GM21447 (cell line): Measurements from ENCODE around the gene GATAD2A.

Experiments
- ATAC-seq: cut with Tn5 transposase; IDR thresholded peaks from one replicate; pipeline ENCODE4 v1.9.1; 2021; ENCODE audit not compliant: unreplicated experiment

Gene GATAD2A

DNA sequence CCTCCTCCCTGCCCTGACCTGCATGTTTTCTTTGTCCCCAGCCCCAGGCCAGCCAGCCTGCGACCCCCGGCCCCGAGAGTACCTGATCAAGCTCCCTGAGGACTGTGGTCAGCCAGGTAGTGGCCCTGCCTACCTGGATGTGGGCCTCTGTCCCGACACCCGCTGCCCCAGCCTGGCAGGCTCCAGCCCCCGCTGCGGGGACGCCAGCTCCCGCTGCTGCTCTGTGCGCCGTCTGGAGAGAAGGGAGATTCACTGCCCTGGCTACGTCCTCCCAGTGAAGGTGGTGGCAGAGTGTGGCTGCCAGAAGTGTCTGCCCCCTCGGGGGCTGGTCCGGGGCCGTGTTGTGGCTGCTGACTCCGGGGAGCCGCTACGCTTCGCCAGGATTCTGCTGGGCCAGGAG is 138.2 kb downstream of the GATAD2A start:
- no peak for ATAC-seq

DNA sequence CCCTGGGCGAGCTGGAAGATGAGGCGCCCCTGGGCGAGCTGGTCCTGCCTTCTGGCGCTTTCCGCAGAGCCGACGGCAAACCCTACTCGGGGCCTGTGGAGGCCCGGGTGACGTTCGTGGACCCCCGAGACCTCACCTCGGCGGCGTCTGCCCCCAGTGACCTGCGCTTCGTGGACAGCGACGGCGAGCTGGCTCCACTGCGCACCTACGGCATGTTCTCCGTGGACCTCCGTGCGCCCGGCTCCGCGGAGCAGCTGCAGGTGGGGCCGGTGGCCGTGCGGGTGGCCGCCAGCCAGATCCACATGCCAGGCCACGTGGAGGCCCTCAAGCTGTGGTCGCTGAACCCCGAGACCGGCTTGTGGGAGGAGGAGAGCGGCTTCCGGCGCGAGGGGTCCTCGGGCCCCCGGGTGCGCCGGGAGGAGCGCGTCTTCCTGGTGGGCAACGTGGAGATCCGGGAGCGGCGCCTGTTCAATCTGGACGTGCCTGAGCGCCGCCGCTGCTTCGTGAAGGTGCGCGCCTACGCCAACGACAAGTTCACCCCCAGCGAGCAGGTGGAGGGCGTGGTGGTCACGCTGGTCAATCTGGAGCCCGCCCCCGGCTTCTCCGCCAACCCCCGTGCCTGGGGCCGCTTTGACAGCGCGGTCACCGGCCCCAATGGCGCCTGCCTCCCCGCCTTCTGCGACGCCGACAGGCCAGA is 138.9 kb downstream of the GATAD2A start:
- no peak for ATAC-seq

DNA sequence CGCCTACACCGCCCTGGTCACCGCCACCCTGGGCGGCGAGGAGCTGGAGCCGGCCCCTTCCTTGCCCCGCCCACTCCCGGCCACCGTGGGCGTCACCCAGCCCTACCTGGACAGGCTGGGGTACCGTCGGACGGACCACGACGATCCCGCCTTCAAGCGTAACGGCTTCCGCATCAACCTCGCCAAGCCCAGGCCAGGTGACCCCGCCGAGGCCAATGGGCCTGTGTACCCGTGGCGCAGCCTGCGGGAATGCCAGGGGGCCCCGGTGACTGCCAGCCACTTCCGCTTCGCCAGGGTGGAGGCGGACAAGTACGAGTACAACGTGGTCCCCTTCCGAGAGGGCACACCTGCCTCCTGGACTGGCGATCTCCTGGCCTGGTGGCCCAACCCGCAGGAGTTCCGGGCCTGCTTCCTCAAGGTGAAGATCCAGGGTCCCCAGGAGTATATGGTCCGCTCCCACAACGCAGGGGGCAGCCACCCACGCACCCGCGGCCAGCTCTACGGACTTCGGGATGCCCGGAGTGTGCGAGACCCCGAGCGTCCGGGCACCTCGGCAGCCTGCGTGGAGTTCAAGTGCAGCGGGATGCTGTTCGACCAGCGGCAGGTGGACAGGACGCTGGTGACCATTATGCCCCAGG is 139.6 kb downstream of the GATAD2A start:
- no peak for ATAC-seq

DNA sequence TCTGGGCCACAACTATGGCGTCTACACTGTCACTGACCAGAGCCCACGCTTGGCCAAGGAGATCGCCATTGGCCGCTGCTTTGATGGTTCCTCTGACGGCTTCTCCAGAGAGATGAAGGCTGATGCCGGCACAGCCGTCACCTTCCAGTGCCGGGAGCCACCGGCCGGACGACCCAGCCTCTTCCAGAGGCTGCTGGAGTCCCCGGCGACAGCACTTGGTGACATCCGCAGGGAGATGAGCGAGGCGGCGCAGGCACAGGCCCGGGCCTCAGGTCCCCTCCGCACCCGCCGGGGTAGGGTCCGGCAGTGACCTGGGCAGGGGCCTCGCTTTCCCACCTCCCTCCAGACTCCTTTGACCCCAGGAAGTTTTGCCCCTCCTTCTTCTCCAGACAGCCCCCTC is 140.2 kb downstream of the GATAD2A start:
- no peak for ATAC-seq

DNA sequence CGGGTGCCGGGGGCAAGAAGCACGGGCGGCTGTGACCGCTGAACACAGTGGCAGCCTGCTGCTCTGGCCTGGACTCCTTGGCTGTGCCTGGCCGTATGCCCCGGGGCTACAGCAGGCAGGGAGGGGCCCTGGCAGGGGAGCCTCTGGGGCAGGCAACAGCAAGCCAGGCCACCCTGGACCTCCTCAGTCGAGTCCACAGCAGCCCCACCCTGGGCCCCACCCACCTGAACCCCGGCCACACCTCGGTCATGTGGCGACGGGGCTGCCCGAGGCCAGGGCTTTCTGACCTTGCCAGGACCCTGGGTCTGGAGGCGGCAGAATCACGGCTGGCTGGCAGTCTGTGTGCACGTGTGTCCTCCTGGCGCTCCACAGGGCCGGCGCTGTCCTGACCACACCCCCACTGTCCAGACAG is 141.3 kb downstream of the GATAD2A start:
- ATAC-seq: no peak

DNA sequence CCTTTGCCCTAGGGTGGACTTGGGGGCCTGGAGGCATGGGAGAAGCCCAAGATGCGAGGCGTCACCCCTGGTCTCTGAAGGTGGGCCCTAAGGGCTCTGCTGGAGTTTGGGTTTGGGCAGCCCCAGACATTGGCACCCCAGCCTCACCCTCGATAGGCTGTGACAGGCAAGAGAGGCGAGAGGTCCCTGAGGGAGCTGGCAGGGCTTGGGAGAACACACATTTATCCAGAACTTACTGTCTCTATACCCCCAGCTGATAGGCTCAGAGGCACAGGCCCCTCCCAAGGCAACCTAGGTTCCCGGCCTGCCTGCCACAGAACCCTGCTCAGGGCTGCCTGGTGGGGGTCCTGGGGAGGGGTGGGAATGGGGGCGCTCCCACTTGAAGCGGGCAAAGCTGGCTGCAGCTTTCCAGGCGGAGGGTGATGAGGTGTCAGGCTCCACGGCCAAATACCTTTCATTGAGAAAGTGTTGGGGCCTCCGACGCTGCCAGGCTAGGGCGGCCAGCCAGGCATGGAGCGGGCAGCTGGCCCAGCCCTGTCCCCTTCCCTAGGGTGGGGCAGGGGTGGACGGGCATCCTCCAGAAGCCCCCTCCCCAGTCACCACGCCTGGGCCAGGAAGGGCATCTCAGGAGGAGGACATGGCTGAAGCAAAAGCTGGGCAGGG is 142.3 kb downstream of the GATAD2A start:
- ATAC-seq: no peak

DNA sequence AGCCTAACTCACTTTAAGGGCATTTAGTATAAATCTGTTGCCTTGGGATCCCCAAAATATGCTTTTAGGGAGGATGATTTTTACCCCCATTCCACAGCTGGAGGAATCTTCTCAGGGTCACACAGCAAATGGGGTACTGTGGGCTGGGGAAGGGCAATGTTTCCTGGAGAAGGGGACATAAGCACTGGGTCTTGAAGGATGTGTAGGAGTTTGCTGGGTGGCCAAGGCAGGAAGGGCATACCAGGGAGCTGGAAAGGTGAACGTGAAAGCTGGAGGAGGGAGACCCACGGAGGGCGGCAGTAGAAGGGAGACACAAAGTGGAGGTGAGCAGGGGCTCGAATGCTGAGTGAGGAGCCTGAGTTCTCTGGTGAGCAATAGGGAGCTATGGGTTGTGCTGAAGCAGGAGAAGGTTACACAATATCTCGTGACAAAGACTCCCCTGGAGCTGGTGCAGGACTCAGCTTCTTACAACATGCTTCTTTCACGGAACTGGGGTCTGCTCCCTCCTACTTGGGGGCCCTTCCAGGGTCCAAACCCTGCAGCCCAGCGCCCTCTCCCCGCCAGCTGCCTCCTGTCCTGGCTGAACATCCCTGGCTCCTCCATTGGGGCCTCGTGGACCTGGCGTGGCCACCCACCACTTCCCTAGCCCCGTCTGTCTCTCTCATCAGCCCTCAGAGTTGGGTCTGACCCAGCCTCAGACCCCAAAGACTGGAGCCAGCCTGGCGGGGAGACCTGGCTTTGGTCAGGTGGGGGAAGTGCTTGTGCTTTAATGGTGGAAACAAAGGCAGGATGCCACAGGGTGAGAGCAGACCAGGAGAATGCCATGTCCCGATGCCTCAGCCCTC is 143.7 kb downstream of the GATAD2A start:
- no peak for ATAC-seq

DNA sequence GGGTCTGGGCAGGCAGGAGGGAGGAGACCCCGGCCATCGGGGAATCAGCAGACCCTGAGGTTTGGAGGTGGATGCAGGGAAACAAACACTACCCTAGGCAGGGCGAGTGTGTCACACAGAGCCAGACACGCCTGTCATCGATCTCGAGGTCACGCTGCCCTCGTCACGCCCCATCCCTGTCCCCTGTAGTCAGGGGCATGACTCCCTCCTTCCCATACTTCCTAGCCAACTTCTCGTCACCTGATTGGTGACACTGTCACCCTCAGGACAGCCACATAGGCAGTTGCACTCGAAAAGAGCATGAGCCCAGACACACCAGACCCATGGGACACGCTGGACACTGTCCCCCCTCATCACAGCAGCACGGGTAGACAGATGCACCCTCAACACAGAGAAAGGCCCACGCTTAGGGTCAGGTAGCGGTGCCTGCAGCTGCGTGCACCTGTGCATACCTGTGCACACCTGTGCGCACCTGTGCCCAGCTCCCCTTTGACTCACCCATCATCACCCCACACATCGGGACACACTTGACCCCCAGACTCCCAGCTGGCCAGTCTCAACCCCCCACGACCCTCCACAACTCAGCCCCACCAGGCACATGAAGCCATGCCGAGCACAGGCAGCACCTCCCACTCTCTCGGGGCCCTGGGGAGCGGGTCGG is 144.5 kb downstream of the GATAD2A start:
- ATAC-seq: no peak

DNA sequence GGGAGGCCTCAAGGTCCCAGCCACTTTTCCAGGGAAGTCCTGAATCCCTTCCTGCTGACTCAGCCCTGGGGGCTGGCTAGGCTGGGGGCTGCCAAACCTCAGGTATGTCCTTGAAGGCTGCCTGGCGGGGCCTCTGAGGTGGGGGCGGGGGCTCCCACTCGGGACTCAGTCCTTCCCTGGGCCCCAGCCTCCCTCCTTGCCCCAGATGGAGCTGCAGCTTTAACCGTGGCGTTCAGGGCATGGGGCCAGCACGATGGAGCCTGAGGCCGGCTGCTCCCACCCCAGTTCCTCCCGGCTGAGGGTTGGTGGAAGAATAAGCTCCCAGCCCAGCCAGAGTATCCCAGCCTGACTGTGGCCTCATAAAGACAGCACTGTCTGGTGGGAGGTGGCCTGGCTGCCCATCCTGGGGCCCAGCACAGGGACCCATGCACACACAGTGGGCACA is 145.0 kb downstream of the GATAD2A start:
- ATAC-seq: no peak

DNA sequence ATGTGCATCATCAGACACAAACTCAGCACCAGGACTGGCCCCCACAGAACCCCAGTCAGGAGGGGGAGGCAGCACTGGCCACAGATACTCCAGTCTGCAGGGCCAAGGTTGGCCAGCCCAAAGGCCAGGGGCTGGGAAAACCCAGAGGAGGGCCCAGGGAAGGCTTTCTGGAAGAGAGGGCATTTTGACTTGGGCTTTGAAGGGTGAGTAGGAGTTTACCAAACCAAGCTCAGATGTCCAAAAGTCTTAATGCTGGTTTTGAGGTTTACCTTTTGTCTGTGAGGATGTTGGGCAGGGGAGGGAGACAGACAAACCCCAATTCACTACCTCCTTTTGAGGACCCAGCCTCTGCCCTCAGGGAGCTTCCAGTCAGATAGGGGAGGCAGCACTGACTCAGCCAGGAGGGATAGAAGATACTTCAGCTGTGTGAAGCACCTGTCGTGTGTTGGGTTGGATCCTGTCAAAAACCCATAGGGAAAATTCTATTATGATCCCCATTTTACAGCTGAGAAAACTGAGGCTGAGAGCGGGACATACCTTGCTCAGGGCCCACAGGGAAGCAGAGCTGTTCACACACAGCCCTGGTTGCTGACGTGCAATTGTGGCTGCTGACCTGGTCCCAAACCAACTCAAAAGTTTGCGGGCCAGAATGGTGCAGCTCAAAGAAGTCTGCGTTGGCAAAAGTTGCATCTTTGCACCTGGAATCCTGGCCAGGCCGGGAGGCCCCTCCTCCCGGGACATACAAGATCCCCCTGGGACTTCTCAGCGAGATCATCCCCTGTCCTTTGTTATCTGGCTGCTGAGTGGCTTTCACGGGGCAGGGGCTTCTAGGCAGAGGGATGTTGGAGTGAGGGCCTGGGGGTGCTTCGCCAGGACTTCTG is 145.7 kb downstream of the GATAD2A start:
- no peak for ATAC-seq

DNA sequence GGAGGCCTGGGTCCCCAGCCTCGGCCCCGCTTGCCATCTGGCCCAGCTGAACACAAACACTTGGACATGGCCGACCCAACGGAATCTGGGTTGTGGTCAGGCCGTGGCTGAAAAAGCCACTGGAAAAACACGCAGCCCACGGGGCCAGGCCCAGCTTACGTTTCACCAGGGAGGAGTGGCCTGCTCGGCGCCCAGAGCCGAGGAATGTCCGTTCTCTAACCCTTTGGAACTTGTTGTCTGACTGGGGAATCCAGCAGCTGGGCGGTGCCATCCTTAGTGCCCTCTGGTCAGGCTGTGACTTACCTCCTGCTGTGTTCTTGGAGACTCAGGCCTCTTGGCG is 146.3 kb downstream of the GATAD2A start:
- no peak for ATAC-seq

DNA sequence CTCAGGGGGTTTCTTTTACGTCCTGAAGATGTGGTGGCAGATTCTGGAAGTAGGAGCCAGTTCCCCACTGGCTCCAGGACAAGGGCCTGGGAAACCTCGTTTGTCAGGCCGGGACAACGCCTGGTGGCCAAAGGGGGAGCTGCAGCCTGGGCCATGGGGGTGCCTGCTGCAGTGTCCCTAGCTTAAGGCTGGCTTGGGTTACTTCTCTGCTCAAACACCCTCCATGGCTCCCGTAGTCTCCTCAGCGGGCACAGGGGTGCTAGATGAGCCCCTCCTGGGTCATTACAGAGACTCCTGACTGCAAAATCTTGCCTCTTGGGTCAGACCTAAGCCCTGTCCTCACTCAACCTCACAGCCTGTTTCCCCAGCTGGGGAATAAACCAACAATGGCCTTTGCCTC is 147.3 kb downstream of the GATAD2A start:
- no peak for ATAC-seq

DNA sequence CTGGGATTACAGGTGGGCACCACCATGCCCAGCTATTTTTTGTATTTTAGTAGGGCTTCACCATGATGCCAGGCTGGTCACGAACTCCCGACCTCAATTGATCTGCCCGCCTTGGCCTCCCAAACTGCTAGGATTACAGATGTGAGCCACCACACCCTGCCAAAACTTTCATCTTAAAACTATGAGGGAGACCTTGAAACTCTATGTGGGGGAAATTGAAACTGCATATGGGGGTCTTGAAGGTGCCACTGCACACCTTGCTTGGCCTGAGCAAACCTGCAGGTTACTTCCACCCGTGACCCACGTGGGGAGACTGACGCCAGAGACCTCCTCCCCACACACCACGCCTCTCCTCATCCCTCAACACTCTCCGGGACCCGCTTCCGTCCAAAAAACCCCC is 148.2 kb downstream of the GATAD2A start:
- no peak for ATAC-seq

DNA sequence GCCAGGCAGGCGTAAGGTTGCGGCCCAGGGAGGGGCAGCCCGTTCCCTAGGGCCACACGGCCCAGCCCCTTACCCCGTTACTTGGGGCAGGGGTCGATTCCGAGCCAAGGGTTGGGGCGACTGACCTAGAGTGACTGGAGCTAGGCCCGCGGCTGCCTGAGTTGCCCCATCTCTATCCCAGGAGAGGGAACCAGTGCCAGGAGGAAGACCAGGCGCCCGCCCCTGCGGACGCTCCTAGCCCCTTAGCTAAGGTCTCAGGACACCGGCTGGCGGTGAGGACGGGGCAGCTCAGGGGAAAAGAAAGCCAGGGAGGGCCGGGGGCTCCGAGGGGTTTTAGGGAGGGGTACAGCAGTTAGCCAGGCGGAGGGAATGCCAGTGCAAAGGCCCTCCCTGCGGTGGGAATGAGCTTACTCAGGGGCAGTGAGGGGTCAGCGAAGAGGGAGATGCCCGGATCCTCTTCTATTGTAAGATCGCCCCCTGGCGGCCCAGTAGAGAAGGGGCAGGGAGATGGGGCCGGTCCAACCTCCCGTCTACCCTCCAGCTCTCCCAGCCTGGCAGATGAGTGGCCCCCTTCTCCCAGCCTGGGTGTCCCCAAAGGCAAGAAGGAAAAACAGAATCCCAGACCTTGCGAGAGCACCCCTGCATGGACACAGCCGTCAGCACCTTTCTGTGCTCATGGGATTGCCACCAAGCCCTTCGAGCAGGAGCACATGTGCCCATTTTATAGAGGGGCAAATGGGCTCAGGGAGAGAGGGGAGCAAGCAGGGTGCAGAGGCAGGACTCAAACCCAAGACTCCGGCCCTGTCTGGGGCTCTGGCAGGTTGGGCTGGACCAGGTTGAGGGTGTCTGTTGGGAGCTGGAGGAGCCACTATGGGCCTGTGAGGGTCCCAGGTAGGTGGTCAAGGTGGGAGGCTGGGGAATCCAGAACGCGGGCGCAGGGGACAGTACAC is 148.9 kb downstream of the GATAD2A start:
- no peak for ATAC-seq

DNA sequence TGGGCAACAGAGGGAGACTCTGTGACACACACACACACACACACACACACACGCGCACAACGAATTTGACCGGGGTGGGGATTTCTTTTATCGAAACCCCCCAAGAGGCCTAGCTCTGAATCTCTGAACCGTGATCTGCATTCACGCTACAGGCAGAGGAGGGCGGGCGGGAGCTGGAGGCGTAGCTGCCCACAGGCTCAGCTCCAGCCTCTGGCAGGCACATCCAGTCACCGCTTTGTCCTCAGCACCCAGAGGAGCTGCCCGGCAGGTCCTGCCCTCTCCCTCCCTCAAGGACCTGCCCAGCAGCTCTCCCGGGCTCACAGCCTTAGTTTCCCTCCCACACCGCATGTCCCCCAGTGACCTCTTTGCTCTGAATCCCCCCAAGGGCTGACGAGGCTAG is 152.6 kb downstream of the GATAD2A start:
- no peak for ATAC-seq
